ENCODE measurements around the gene SHQ1.

SHQ1 gene

GRCh38 chr3:72761410-72761809, 86.8 kb downstream of the SHQ1 start:
- no peak for TF ChIP-seq CTCF (IDR thresholded peaks at IDR 0.05; ENCODE audit: low read depth, low read length)
- no peak for DNase-seq (ENCODE audit: low read depth in 2 of 2)
- H3K4me3 ChIP-seq (replicated peaks in 1 of 2; ENCODE audit: low read depth in 2 of 2, low read length in 2 of 2): no peak overlapping the region

- TF ChIP-seq CTCF (IDR thresholded peaks at IDR 0.05; ENCODE audit: low read depth, low read length): no peak
- DNase-seq (ENCODE audit: low read depth in 2 of 2): no peak
- H3K4me3 ChIP-seq (replicated peaks in 1 of 2; ENCODE audit: low read depth in 2 of 2, low read length in 2 of 2): no peak overlapping the region
Observed at GRCh38 chr3:72760225-72760624, 88.0 kb downstream of the SHQ1 start.

DNA sequence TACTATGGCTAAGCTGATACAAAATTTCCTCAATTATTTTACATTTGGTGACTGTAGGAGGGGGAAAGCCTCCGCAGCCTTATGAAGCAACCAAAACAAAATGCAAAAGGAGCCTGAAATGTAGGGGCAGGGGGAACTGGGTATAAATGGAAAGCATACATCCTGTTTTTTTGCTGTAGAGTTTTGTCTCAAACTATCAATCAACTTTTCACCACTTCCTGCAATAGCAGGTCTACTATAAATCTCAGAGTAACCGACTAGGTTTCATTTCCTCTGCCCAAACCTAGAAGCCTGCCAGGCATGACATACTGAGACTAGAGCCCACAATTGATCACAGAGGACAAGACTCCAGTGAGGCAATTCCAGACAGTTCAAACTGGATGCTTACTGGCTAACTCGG, 91.3 kb downstream of the SHQ1 start:
- no peak overlapping the region for H3K4me3 ChIP-seq (replicated peaks in 1 of 2; ENCODE audit: low read depth in 2 of 2, low read length in 2 of 2)
- no peak for TF ChIP-seq CTCF (IDR thresholded peaks at IDR 0.05; ENCODE audit: low read depth, low read length)
- no peak for DNase-seq (ENCODE audit: low read depth in 2 of 2)

DNA sequence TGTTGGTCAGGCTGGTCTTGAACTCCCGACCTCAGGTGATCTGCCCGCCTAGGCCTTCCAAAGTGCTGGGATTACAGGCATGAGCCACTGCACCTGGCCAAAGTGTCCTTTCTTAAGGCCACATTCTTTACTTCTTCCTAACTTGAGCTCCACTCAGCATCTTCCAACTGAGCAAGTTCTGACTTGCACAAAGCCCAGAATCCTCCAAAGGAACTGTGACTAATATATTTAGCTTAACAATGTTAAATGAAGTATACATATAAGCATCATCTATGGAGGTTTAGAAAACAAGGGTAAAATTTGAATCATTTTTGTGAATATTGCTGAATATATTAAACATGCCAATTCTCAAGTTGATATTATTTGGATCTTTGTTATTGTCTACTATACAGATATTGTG, 93.7 kb downstream of the SHQ1 start:
- TF ChIP-seq CTCF (IDR thresholded peaks at IDR 0.05; ENCODE audit: low read depth, low read length): no peak
- no peak for DNase-seq (ENCODE audit: low read depth in 2 of 2)
- H3K4me3 ChIP-seq (replicated peaks in 1 of 2; ENCODE audit: low read depth in 2 of 2, low read length in 2 of 2): no peak overlapping the region

GRCh38 chr3:72753495-72753894, 94.8 kb downstream of the SHQ1 start:
- no peak for DNase-seq (ENCODE audit: low read depth in 2 of 2)
- TF ChIP-seq CTCF (IDR thresholded peaks at IDR 0.05; ENCODE audit: low read depth, low read length): no peak

GRCh38 chr3:72750405-72750965, 97.8 kb downstream of the SHQ1 start:
- no peak overlapping the region for H3K4me3 ChIP-seq (replicated peaks in 1 of 2; ENCODE audit: low read depth in 2 of 2, low read length in 2 of 2)
- no peak for DNase-seq (ENCODE audit: low read depth in 2 of 2)
- TF ChIP-seq CTCF (IDR thresholded peaks at IDR 0.05; ENCODE audit: low read depth, low read length): no peak

More at GRCh38 chr3:72753495-72753894, 94.8 kb downstream of the SHQ1 start:
- no peak overlapping the region for H3K4me3 ChIP-seq (replicated peaks in 1 of 2; ENCODE audit: low read depth in 2 of 2, low read length in 2 of 2)

DNA sequence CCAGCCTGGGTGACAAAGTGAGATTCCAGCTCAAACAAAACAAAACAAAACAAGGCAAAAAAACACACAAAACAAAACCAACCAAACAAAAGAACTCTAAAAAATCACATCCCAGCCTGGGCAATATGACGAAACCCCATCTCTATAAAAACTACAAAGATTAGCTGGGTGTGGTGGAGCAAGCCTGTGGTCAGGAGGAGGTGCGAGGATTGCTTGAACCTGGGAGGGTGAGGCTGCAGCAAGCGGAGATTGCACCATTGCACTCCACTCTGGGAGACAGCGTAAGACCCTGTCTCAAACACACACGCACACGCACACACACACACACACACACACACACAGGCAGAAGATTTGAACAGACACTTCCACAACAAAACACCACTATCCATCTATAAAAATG, 99.6 kb downstream of the SHQ1 start:
- TF ChIP-seq CTCF (IDR thresholded peaks at IDR 0.05; ENCODE audit: low read depth, low read length): no peak
- no peak for DNase-seq (ENCODE audit: low read depth in 2 of 2)
- H3K4me3 ChIP-seq (replicated peaks in 1 of 2; ENCODE audit: low read depth in 2 of 2, low read length in 2 of 2): no peak overlapping the region
